Omental fat pad (tissue), 4 donors: ENCODE data around the gene MMP10. TPM values are rescaled to one million over a fixed set of nuclear protein-coding genes. Genes with fewer than 3 reads are reported as not detected.
"Not testable (repeated sequence)": the region's sequence is repeated elsewhere in the genome, so short reads cannot be mapped to it uniquely, and the experiment has no call there.

Experiments
- ATAC-seq: fragments of 150-250 bp; one replicate; pipeline ENCODE4 v1.9.1; 2016; ENCODE audit warnings: mild to moderate bottlenecking, moderate library complexity; ENCODE audit not compliant: low FRiP score
- DNase-seq: peaks from one replicate; pipeline ENCODE4 v3.0.0-alpha.2; 2019; ENCODE audit warnings: low spot score
- CTCF ChIP-seq, 3 donors: fragments of 450-650 bp; IDR thresholded peaks; one replicate each; pipeline ENCODE4 v1.5.1; 2016 to 2017; ENCODE audit warnings: antibody characterized with exemption in 3 of 3, mild to moderate bottlenecking in 3 of 3, moderate library complexity in 2 of 3
- total RNA-seq, 4 donors: library from RNA; depleted of rRNA; stranded (reverse); fragments of >200 nt; gene quantifications; one replicate each; pipeline ENCODE4 v1.1.0, GENCODE V29; 2016

MMP10 gene
- total RNA-seq, 4 donors from 2014 or later = not detected

GRCh38 chr11:102757823-102758549 lies 22.4 kb downstream of the MMP10 start:
- no peak for ATAC-seq
- DNase-seq = no peak
- TF ChIP-seq CTCF (IDR thresholded peaks at IDR 0.05) = no peak

GRCh38 chr11:102753267-102753666 lies 27.2 kb downstream of the MMP10 start:
- DNase-seq (no peak), ATAC-seq (no peak)
- TF ChIP-seq CTCF (IDR thresholded peaks at IDR 0.05) = no peak

- no peak for ATAC-seq
- DNase-seq = no peak
Measured at GRCh38 chr11:102751673-102752072, 28.8 kb downstream of the MMP10 start.

GRCh38 chr11:102749101-102749722 lies 31.2 kb downstream of the MMP10 start:
- no peak for ATAC-seq
- no peak for TF ChIP-seq CTCF (IDR thresholded peaks at IDR 0.05)
- DNase-seq = no peak

More at GRCh38 chr11:102751673-102752072, 28.8 kb downstream of the MMP10 start:
- no peak for TF ChIP-seq CTCF (IDR thresholded peaks at IDR 0.05)

GRCh38 chr11:102746746-102747578 lies 33.5 kb downstream of the MMP10 start:
- DNase-seq, ATAC-seq: not testable (repeated sequence)

- no peak for TF ChIP-seq CTCF (IDR thresholded peaks at IDR 0.05)
- ATAC-seq (no peak), DNase-seq (no peak)
Measured at GRCh38 chr11:102734650-102735049, 45.8 kb downstream of the MMP10 start.

- ATAC-seq (no peak), DNase-seq (peak; percentile 53)
- TF ChIP-seq CTCF (IDR thresholded peaks at IDR 0.05) = no peak
Measured at GRCh38 chr11:102733232-102733875, 47.1 kb downstream of the MMP10 start.

- ATAC-seq, DNase-seq: not testable (repeated sequence)
Measured at GRCh38 chr11:102730944-102731343, 49.5 kb downstream of the MMP10 start.
